Occipital lobe (tissue), 2 donors: Measurements from ENCODE around the gene SNX18. TPM values are rescaled to one million over a fixed set of nuclear protein-coding genes. Genes with fewer than 3 reads are reported as not detected.

Experiments
- DNase-seq: peaks from one replicate; lab custom pipeline; 2025; lab: John Stamatoyannopoulos, UW
- total RNA-seq: library from RNA; depleted of rRNA; stranded (reverse); fragments of >200 nt; gene quantifications from one replicate; pipeline ENCODE4 v1.2.3, GENCODE V29; 2014

Gene SNX18
- total RNA-seq, 1 donor from 2014 or later, result 25.4 TPM

DNA sequence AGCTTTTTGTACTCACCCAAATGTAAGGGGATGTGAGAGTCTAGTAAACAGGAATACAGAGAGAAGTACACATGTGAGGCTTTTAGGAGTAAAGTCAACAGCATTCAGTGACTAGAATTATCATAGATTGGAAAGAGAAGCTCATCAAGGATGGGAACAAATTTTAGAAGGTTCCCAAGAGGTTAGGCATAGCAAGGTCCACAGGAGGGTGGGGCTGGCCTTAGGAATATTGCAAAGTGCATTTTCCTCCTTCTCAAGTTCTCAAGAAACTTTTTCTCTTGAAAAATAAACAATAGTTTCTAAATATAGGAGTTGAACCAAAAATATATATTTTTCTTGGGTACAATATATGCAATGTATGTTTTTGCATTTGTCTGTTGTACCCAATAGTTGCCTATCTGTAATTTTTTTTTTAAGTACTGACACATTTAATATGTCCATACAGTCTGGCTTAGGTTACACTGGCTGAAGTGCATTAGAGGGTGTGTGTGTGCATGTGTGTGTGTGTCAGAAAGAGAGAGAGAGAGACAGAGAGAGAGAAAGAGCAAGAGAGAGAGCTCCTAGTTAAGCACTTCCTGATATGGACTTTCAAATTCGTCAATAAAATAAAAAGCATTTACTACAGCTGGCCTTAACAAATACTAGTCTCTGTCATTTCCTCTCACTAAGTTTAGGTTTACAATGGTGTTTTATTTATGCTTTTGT lies 62.2 kb downstream of the SNX18 start:
- no peak for DNase-seq

DNA sequence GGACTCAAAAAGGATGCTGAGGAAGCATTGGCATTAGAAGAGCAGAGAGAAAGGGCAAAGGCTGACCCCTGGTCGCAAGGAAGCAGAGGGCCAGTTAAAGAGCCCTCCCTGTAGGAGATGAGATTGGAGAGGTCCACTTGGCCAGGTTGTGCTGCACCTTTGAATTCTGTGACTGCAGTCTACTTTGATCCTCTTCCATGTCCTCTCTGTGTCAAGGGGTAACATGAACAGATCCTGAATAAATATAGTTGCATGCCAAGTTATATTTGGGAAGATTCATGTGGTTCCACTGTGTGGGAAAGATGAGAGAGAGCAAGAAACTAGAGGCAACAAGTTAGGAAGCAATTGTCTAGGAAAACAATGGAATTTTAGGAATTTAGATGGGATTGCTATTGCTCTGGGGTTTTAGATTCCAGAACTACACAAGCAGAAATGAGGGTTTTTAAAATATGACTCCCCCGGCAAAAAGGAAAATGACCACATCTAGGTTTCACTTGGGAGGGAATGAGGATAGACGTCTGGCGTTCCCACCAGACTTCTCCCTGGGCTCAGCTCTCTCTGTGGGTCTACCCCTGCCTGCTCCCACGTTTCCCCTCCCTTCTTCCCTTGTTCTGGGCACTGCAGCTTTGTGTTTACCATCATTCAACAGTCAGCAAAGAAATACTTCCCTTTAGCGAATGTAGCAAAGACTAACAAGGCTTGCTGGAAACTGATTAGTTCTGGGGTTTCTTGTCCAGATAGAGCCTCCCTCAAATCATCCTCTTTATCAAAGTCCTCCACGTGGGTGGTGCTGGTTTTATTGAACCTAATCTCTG lies 63.6 kb downstream of the SNX18 start:
- no peak for DNase-seq

DNA sequence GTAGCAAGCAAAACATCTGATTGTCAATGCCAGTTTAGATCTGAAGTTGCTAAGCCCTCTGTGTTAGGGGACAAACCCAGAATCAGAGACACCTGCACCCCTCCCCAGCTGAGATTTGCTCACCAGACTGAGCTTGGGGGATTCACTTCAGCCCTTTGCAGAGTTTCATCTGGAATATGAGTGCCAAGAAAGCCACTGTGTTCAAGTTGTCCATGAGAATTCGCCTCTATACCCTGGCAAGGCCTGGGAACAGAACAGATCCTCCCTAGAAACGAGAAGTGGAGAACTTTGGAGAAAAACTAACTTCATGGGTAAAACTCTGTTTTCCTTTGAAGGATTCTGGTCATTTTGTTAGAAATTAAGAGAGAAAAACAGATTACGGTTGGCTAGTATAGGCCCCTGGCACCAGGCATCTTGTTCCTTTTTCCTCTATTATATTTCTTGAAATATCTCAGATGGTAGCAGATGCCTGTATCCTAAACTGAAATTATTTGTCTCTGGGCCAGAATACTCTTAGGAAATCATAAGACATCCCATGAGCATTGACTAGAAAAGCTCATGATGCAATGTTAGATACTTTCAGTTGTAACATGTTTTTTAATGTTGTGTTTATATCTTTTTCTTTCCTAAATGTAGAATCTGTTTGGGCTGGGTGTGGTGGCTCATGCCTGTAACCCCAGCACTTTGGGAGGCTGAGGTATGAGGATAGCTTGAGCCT lies 64.4 kb downstream of the SNX18 start:
- DNase-seq, result no peak

DNA sequence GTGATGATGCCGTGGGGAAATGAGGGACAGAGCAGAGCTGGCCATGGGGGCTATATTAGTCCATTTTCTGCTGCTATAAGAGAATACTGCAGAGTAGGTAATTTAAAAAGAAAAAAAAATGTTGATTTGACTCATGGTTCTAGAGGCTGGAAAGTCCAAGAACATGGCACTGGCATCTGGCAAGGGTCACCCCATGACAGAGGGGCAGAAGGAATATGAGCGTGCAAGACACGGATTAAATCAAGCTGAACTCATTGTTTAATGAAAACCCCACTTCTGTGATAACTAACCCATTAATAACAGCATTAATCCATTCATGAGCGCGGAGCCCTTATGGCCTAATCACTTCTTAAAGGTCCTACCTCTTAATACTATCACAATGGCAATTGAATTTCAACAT lies 68.8 kb downstream of the SNX18 start:
- no peak for DNase-seq

DNA sequence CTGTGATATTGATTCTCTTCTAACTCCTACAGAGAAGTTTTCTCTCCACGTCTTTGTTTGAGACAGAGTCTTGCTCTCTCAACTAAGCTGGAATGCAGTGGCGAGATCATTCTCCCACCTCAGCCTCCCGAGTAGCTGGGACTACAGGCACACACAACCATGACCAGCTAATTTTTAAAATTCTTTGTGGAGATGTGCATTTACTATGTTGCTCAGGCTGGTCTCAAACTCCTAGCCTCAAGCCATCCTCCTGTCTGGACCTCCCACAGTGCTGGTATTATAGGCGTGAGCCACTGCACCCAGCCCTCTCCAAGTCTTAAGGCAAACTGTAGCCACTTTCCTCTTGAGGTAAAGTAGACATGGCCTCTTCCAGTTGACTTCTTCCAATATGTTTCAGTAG lies 72.2 kb downstream of the SNX18 start:
- DNase-seq, result no peak

DNA sequence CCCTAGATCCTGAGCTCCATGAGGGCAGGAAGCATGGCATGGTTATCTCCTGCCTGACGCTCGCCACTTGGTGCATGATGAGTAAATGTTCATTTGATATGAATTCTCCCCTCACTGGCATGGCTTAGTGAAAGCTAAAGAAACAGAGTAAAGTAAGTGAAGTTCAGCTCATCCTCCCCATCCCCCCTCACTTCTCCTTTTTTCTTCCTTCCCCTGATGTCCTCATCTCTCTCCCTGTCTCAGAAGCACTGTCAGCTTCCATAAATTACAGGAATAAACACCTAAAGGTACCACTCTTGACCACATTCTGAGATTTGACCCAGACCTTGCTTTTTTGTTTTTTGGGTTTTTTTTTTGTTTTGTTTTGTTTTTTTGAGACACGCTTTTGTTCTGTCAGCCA lies 73.3 kb downstream of the SNX18 start:
- DNase-seq, result no peak

DNA sequence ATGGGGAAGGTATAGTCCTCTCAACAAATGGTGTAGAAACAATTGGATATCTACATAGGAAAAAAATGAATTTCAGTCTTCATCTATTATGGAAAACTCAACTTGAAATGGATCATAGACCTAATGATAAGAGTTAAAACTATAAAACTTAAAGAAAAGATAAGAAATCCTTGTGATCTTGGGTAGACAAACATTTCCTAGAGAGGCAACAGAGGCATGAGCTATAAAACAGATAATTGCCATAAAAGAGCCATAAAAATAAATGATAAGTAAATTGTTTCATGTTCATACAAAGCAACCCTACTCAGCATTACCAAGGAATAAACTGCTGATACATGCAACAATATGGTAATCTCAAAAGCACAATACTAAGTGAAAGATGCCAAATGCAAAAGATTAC lies 76.2 kb downstream of the SNX18 start:
- no peak for DNase-seq

DNA sequence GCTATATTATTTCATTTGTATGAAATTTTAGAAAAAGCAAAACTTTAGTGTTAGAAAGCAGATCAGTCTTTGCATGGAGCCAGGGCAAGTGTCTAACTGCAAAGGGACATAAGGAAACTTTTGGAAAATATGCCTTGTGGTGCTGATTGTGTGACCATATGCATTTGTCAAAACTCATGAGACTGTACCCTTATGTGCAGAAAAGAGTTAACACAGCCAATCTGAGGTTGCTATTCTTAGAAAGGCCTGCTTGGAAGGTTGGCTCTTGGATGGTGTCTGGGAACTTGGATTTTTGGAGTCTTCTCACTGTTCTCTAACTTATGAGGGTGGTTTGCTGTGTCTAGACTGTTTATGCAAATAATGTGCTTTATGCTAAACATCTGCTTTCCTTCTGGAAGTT lies 76.6 kb downstream of the SNX18 start:
- no peak for DNase-seq

DNA sequence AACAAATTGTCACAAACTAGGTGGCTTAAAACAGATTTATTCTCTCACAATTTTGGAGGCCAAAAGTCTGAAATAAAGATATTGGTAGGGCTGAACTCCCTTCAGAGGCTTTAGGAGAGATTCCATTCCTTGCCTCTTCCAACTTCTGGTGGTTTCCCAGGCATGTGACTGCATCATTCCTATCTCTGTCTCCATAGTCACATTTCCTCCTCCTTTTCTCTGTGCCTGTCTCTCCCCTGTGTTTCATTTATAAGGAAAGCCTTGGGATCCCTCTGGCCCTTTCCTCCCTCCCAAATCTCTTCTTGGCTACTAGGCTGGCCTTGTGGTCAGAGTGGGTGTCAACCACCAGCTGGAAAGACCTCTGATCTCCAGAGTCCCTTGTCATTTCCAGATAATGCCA lies 78.2 kb downstream of the SNX18 start:
- DNase-seq, result no peak

Other genes starting within 250 kb of the SNX18 start
- gene ARL15, start 207.2 kb upstream of the SNX18 start, total RNA-seq, result 125 TPM
- 0.47 TPM for gene HSPB3, start 62.1 kb upstream of the SNX18 start, total RNA-seq